OCI-LY1 (cell line): ENCODE data around the gene NELFCD.

Experiments
- H2AFZ ChIP-seq: fragments of 200-600 bp; sonication (generic), shearing (Covaris generic); 2 replicates; pipeline ENCODE4 v1.6.0; 2014; ENCODE audit warnings: antibody characterized with exemption, mild to moderate bottlenecking, low read length
- H3F3A ChIP-seq: fragments of 200-600 bp; sonication (generic), shearing (Covaris generic); 2 replicates; pipeline ENCODE4 v1.6.0; 2014; ENCODE audit warnings: mild to moderate bottlenecking, antibody characterized with exemption, low read length, moderate library complexity; ENCODE audit not compliant: insufficient read depth
- H3K27ac ChIP-seq: fragments of 200-600 bp; sonication (generic); 2 replicates; pipeline ENCODE4 v1.5.1; 2014; ENCODE audit warnings: low read length, mixed run types, mild to moderate bottlenecking, low read depth; ENCODE audit not compliant: poor library complexity, severe bottlenecking
- H3K27me3 ChIP-seq: fragments of 200-600 bp; sonication (generic); 2 replicates; pipeline ENCODE4 v1.6.0; 2014; ENCODE audit warnings: antibody characterized with exemption, mild to moderate bottlenecking, low read length, moderate library complexity; ENCODE audit not compliant: insufficient read depth
- H3K36me3 ChIP-seq: fragments of 200-600 bp; sonication (generic); 2 replicates; pipeline ENCODE4 v1.6.1; 2014; ENCODE audit warnings: mild to moderate bottlenecking, antibody characterized with exemption, low read length, moderate library complexity, mixed read lengths; ENCODE audit not compliant: insufficient read depth
- H3K4me1 ChIP-seq: fragments of 200-600 bp; sonication (generic); 2 replicates; pipeline ENCODE4 v1.5.1; 2014; ENCODE audit warnings: mild to moderate bottlenecking, low read length, moderate library complexity; ENCODE audit not compliant: insufficient read depth, severe bottlenecking
- H3K4me2 ChIP-seq: fragments of 200-600 bp; sonication (generic), shearing (Covaris generic); 2 replicates; pipeline ENCODE4 v1.6.1; 2014; ENCODE audit warnings: low read length
- H3K4me3 ChIP-seq: fragments of 200-600 bp; sonication (generic); 2 replicates; pipeline ENCODE4 v1.5.1; 2014; ENCODE audit warnings: low read length, low read depth, mild to moderate bottlenecking, mixed read lengths; ENCODE audit not compliant: poor library complexity, severe bottlenecking
- H3K79me2 ChIP-seq: fragments of 200-600 bp; shearing (Covaris generic); 2 replicates; pipeline ENCODE4 v1.6.1; 2016; ENCODE audit warnings: mixed run types, low read length, mixed read lengths; ENCODE audit not compliant: insufficient read depth
- H3K9ac ChIP-seq: fragments of 200-600 bp; sonication (generic), shearing (Covaris generic); 2 replicates; pipeline ENCODE4 v1.6.1; 2014; ENCODE audit warnings: mild to moderate bottlenecking, low read length, mixed read lengths
- H3K9me2 ChIP-seq: fragments of 200-600 bp; sonication (generic), shearing (Covaris generic); 2 replicates; pipeline ENCODE4 v1.6.1; 2014; ENCODE audit warnings: low read depth, mild to moderate bottlenecking, low read length, mixed read lengths
- H3K9me3 ChIP-seq: fragments of 200-600 bp; shearing (Covaris generic); 2 replicates; pipeline ENCODE4 v1.6.1; 2014; ENCODE audit warnings: low read length, mixed read lengths
- H4K20me1 ChIP-seq: fragments of 200-600 bp; sonication (generic), shearing (Covaris generic); 2 replicates; pipeline ENCODE4 v1.6.0; 2016; ENCODE audit warnings: mild to moderate bottlenecking, low read length; ENCODE audit not compliant: insufficient read depth
- CTCF ChIP-seq: fragments of 200-600 bp; sonication (generic), shearing (Covaris generic); IDR thresholded peaks from 2 replicates; pipeline ENCODE4 v1.5.1; 2017; ENCODE audit warnings: mild to moderate bottlenecking, antibody characterized with exemption, low read length, moderate library complexity, mixed read lengths
- EZH2 ChIP-seq: fragments of 200-600 bp; sonication (generic), shearing (Covaris generic); IDR thresholded peaks from 2 replicates; pipeline ENCODE4 v1.8.0; 2017; ENCODE audit warnings: borderline replicate concordance, mixed run types, mild to moderate bottlenecking, antibody characterized with exemption, low read length, moderate library complexity, mixed read lengths

NELFCD gene

GRCh38 chr20:59022754-59023153 is 41.7 kb downstream of the NELFCD start:
- 0 out of 2 replicates have a peak, but pooled peaks cover 7% of the 10 kb centered on the region for H3K79me2 ChIP-seq
- 0 out of 2 replicates have a peak, but pooled peaks cover 4% of the 10 kb centered on the region for H3F3A ChIP-seq
- peaks cover 56% of the 10 kb centered on the region for H3K36me3 ChIP-seq
- no peak overlapping the region for H3K4me3 ChIP-seq
- no peak overlapping the region for H3K4me2 ChIP-seq
- H3K9ac ChIP-seq, result no peak overlapping the region
- TF ChIP-seq EZH2, result no peak
- no peak for TF ChIP-seq CTCF
- H4K20me1 ChIP-seq, result no peaks in the 10 kb centered on the region
- no peak overlapping the region for H3K27ac ChIP-seq
- H3K4me1 ChIP-seq, result peaks cover under 1% of the 10 kb centered on the region
- H2AFZ ChIP-seq, result no peak overlapping the region
- H3K9me3 ChIP-seq, result no peaks in the 10 kb centered on the region
- no peaks in the 10 kb centered on the region for H3K27me3 ChIP-seq
- H3K9me2 ChIP-seq, result no peaks in the 10 kb centered on the region

GRCh38 chr20:59023616-59024015 is 42.6 kb downstream of the NELFCD start:
- no peak for TF ChIP-seq EZH2
- no peak for TF ChIP-seq CTCF
- Histone ChIP-seq H3K4me2 (no peak overlapping the region), H3K36me3 (peaks cover 65% of the 10 kb centered on the region), H3K4me3 (no peak overlapping the region), H3K9ac (no peak overlapping the region), H3K27me3 (no peaks in the 10 kb centered on the region), H4K20me1 (no peaks in the 10 kb centered on the region), H3F3A (0 out of 2 replicates have a peak, but pooled peaks cover 4% of the 10 kb centered on the region), H2AFZ (no peak overlapping the region), H3K9me2 (no peaks in the 10 kb centered on the region), H3K4me1 (peaks cover 4% of the 10 kb centered on the region), H3K27ac (no peak overlapping the region), H3K79me2 (peaks cover 15% of the 10 kb centered on the region), H3K9me3 (no peaks in the 10 kb centered on the region)

GRCh38 chr20:59024111-59024530 is 43.1 kb downstream of the NELFCD start:
- no peaks in the 10 kb centered on the region for H3K27me3 ChIP-seq
- H3K9ac ChIP-seq, result no peak overlapping the region
- TF ChIP-seq CTCF (no peak), EZH2 (no peak)
- peaks cover 20% of the 10 kb centered on the region for H3K79me2 ChIP-seq
- no peaks in the 10 kb centered on the region for H3K9me2 ChIP-seq
- no peak overlapping the region for H3K4me2 ChIP-seq
- H2AFZ ChIP-seq, result no peak overlapping the region
- H3K4me3 ChIP-seq, result no peak overlapping the region
- H4K20me1 ChIP-seq, result no peaks in the 10 kb centered on the region
- peaks cover 9% of the 10 kb centered on the region for H3K4me1 ChIP-seq
- 0 out of 2 replicates have a peak, but pooled peaks cover 4% of the 10 kb centered on the region for H3F3A ChIP-seq
- H3K36me3 ChIP-seq, result peaks cover 70% of the 10 kb centered on the region
- H3K9me3 ChIP-seq, result no peaks in the 10 kb centered on the region
- H3K27ac ChIP-seq, result no peak overlapping the region
